HCT116 (cell line): Measurements from ENCODE around the gene WFDC6. TPM values are rescaled to one million over a fixed set of nuclear protein-coding genes. Genes with fewer than 3 reads are reported as not detected.

Experiments used
- ATAC-seq: fragments of 200-7000 bp; cut with Tn5 transposase; 2 replicates; pipeline ENCODE4 v1.9.1; 2020; ENCODE audit warnings: mild to moderate bottlenecking, moderate library complexity
- BruUV-seq: library from RNA; stranded (reverse); fragments of 400-500 nt; replicated peaks from 2 replicates; lab custom pipeline; 2021; lab: Mats Ljungman, UMichigan
- CTCF ChIA-PET: fragments of 300-600 bp; sonication (Branson Sonifier 250); formaldehyde crosslinking; loops from one replicate; lab custom pipeline; 2021; ENCODE audit warnings: antibody characterized with exemption; lab: Charles Lee
- POLR2A ChIA-PET: fragments of 300-600, 350-600 bp; sonication (Branson Sonifier 250); formaldehyde crosslinking; loops from one replicate; lab custom pipeline; 2021; ENCODE audit warnings: antibody characterized with exemption; lab: Charles Lee
- RAD21 ChIA-PET, 2 experiments: fragments of 300-600 bp; sonication (Branson Sonifier 250); formaldehyde crosslinking; loops; one replicate each; lab custom pipeline; 2023; ENCODE audit warnings: low total read pairs in 2 of 2; ENCODE audit not compliant: uncharacterized antibody in 2 of 2, unreplicated experiment in 2 of 2, low non-redundant PET in 1 of 2; lab: Charles Lee
- DNase-seq: peaks from one replicate; pipeline ENCODE4 v3.0.0-alpha.2; 2010; ENCODE audit warnings: low read depth, low spot score
- H2AFZ ChIP-seq: fragments of 200-600 bp; shearing (Covaris generic), sonication (generic); 2 replicates; pipeline ENCODE4 v1.6.1; 2017; ENCODE audit warnings: low read depth, mixed run types, mixed read lengths, antibody characterized with exemption, low read length; ENCODE audit not compliant: poor library complexity, severe bottlenecking
- H3K27ac ChIP-seq: 2 replicates; pipeline ENCODE4 v1.5.1; 2012; ENCODE audit warnings: low read depth, low read length
- H3K27me3 ChIP-seq: fragments of 200-600 bp; sonication (generic); 2 replicates; pipeline ENCODE4 v1.6.1; 2016; ENCODE audit warnings: mixed run types, low read length, mixed read lengths; ENCODE audit not compliant: insufficient read depth
- H3K36me3 ChIP-seq, 2 experiments: fragments of 200-500 bp in 1 of 2; fragments of 200-600 bp in 1 of 2; sonication (Bioruptor generic) in 1 of 2; sonication (generic) in 1 of 2; 2 replicates each; pipeline versions ENCODE4 v1.5.1 to v1.6.1; 2014 to 2016; ENCODE audit warnings: low read length in 2 of 2, inconsistent platforms in 1 of 2, mixed read lengths in 1 of 2, mixed run types in 1 of 2; ENCODE audit not compliant: insufficient read depth in 2 of 2, control insufficient read depth in 1 of 2
- H3K4me1 ChIP-seq, 2 experiments: fragments of 200-600 bp in 1 of 2; sonication (generic) in 1 of 2; 2 replicates each; pipeline versions ENCODE4 v1.5.1 to v1.6.1; 2012 to 2017; ENCODE audit warnings: low read length in 2 of 2, inconsistent platforms in 1 of 2, mild to moderate bottlenecking in 1 of 2, mixed read lengths in 1 of 2, mixed run types in 1 of 2, moderate library complexity in 1 of 2; ENCODE audit not compliant: insufficient read depth in 2 of 2, control insufficient read depth in 1 of 2
- H3K4me2 ChIP-seq: fragments of 200-600 bp; sonication (generic); 2 replicates; pipeline ENCODE4 v1.6.1; 2017; ENCODE audit warnings: mixed run types, low read length, mixed read lengths
- H3K4me3 ChIP-seq, 2 experiments: fragments of 200-600 bp in 1 of 2; sonication (generic) in 1 of 2; replicated peaks in 1 of 2; 2 replicates each; pipeline ENCODE4 v1.5.1; 2011 to 2016; ENCODE audit warnings: low read length in 2 of 2, control low read depth in 1 of 2, low read depth in 1 of 2, mild to moderate bottlenecking in 1 of 2, mixed read lengths in 1 of 2, mixed run types in 1 of 2
- H3K79me2 ChIP-seq: fragments of 200-600 bp; sonication (generic); 2 replicates; pipeline ENCODE4 v1.6.1; 2017; ENCODE audit warnings: mild to moderate bottlenecking, mixed run types, low read length, moderate library complexity, mixed read lengths; ENCODE audit not compliant: insufficient read depth
- H3K9ac ChIP-seq: fragments of 200-600 bp; sonication (generic); 2 replicates; pipeline ENCODE4 v1.6.1; 2016; ENCODE audit warnings: low read length, mixed read lengths
- H3K9me2 ChIP-seq: fragments of 200-600 bp; sonication (generic), shearing (Covaris generic); 2 replicates; pipeline ENCODE4 v1.6.1; 2017; ENCODE audit warnings: mixed run types, mild to moderate bottlenecking, moderate library complexity; ENCODE audit not compliant: insufficient read depth
- H3K9me3 ChIP-seq, 2 experiments: fragments of 200-500 bp in 1 of 2; fragments of 200-600 bp in 1 of 2; sonication (Bioruptor generic) in 1 of 2; sonication (generic) in 1 of 2; 2 replicates each; pipeline ENCODE4 v1.6.1; 2014 to 2017; ENCODE audit warnings: low read length in 2 of 2, mixed read lengths in 2 of 2, inconsistent platforms in 1 of 2, low read depth in 1 of 2, mild to moderate bottlenecking in 1 of 2, mixed run types in 1 of 2, moderate library complexity in 1 of 2; ENCODE audit not compliant: control insufficient read depth in 1 of 2, insufficient read depth in 1 of 2
- H4K20me1 ChIP-seq: fragments of 200-600 bp; sonication (generic), shearing (Covaris generic); 2 replicates; pipeline ENCODE4 v1.6.1; 2017; ENCODE audit warnings: mixed run types, mild to moderate bottlenecking, moderate library complexity; ENCODE audit not compliant: insufficient read depth
- CBX3 ChIP-seq: IDR thresholded peaks from 2 replicates; pipeline ENCODE4 v1.6.1; 2012; ENCODE audit warnings: low read depth
- CEBPB ChIP-seq: IDR thresholded peaks from 2 replicates; pipeline ENCODE4 v1.6.1; 2012; ENCODE audit warnings: low read depth
- EGR1 ChIP-seq: IDR thresholded peaks from 2 replicates; pipeline ENCODE4 v1.6.1; 2012; ENCODE audit warnings: low read depth
- ELF1 ChIP-seq: IDR thresholded peaks from 2 replicates; pipeline ENCODE4 v1.6.1; 2012; ENCODE audit warnings: low read depth, borderline replicate concordance
- EZH2phosphoT487 ChIP-seq: fragments of 200-600 bp; IDR thresholded peaks from 2 replicates; pipeline ENCODE4 v1.6.1; 2018; ENCODE audit warnings: antibody characterized with exemption, borderline replicate concordance
- POLR2A ChIP-seq: IDR thresholded peaks from 2 replicates; pipeline ENCODE4 v1.7.0; 2011; ENCODE audit warnings: borderline replicate concordance; ENCODE audit not compliant: insufficient read depth, insufficient read length; ENCODE audit errors: extremely low read depth
- POLR2AphosphoS5 ChIP-seq: IDR thresholded peaks from 2 replicates; pipeline ENCODE4 v1.6.1; 2011; ENCODE audit warnings: mild to moderate bottlenecking, low read depth, low read length, moderate library complexity
- RAD21 ChIP-seq: IDR thresholded peaks from 2 replicates; pipeline ENCODE4 v1.6.1; 2012; ENCODE audit warnings: low read depth, mild to moderate bottlenecking
- SIN3A ChIP-seq: IDR thresholded peaks from 2 replicates; pipeline ENCODE4 v1.6.1; 2012; ENCODE audit warnings: low read depth
- SP1 ChIP-seq: IDR thresholded peaks from 2 replicates; pipeline ENCODE4 v1.6.1; 2012; ENCODE audit warnings: low read depth
- SRF ChIP-seq: IDR thresholded peaks from 2 replicates; pipeline ENCODE4 v1.6.1; 2012; ENCODE audit warnings: low read depth
- TCF7L2 ChIP-seq: IDR thresholded peaks from 2 replicates; pipeline ENCODE4 v1.7.0; 2011; ENCODE audit warnings: borderline replicate concordance, inconsistent platforms; ENCODE audit not compliant: insufficient read depth, insufficient read length; ENCODE audit errors: extremely low read depth
- YY1 ChIP-seq: IDR thresholded peaks from 2 replicates; pipeline ENCODE4 v1.6.1; 2011; ENCODE audit warnings: low read length, low read depth, moderate library complexity, mild to moderate bottlenecking; ENCODE audit not compliant: insufficient replicate concordance; ENCODE audit errors: extremely low read depth
- ZNF274 ChIP-seq: fragments of 200-500 bp; sonication (Bioruptor generic); IDR thresholded peaks from 2 replicates; pipeline ENCODE4 v1.6.1; 2014; ENCODE audit warnings: mild to moderate bottlenecking, low read depth, low read length, inconsistent platforms
- intact Hi-C: fragments of 100-400 bp; cut with micrococcal nuclease; formaldehyde crosslinking; loops from 2 replicates; pipeline ENCODE4 v1.10.0; 2022
- total RNA-seq: library from RNA; stranded (reverse); gene quantifications from one replicate; pipeline ENCODE4 v1.2.1, GENCODE V29; 2021; ENCODE audit not compliant: unreplicated experiment
- TF ChIP-seq, protein P1 (sequence below): IDR thresholded peaks from 2 replicates; pipeline ENCODE4 v1.6.1; 2012
- TF ChIP-seq, protein P2 (sequence below): IDR thresholded peaks from 2 replicates; pipeline ENCODE4 v1.6.1; 2011; ENCODE audit warnings: mild to moderate bottlenecking, low read length, moderate library complexity; ENCODE audit not compliant: insufficient replicate concordance; ENCODE audit errors: extremely low read depth
- TF ChIP-seq, protein P3 (sequence below): IDR thresholded peaks from 2 replicates; pipeline ENCODE4 v1.6.1; 2012

The WFDC6 gene
- total RNA-seq, 1 experiment from 2014 or later = not detected

DNA sequence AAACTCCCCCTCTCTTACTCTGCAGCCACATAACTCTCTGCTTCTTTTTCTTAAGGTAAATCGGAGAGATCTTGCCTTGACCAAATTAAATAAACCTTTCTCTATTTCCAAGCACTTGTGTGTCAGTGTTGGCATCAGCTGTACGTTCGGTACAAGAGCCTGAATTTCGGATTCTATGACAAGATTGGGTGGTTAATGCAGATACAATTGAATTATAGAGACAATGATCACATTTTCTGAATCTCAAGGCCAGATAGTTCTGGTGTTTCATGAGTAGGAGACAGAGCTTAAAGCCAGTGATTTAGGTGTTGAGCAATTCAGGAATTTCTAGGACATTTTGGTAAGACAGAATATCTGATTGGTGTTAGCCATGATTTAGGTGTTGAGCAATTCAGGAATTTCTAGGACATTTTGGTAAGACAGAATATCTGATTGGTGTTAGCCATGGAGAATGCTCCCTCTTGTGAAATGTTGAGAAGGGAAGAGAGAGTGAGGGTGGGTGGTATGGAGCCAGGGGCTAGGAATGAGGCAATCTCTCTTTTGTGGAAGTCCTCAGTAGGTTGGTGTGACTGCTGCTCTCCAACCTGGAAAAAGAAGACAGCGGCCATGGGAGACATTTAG lies 28.9 kb downstream of the WFDC6 start:
- no peak overlapping the region for H2AFZ ChIP-seq
- H3K4me1 ChIP-seq = peaks cover 0 to 19% of the 10 kb centered on the region in 2 experiments; a peak in 2 of 4 replicates
- intact Hi-C loops = no loop called here
- no peaks in the 10 kb centered on the region for H3K36me3 ChIP-seq
- no peak overlapping the region for H3K4me2 ChIP-seq
- no peak overlapping the region for H3K27ac ChIP-seq
- H3K9me2 ChIP-seq = no peaks in the 10 kb centered on the region
- POLR2A ChIA-PET = no interaction called here
- no peak overlapping the region for H3K9ac ChIP-seq
- H3K4me3 ChIP-seq = no peak overlapping the region
- BruUV-seq = no TSS peak
- RAD21 ChIA-PET = no interaction called here
- H3K9me3 ChIP-seq = no peaks in the 10 kb centered on the region
- ATAC-seq = no peak
- CTCF ChIA-PET = no interaction called here
- H4K20me1 ChIP-seq = no peaks in the 10 kb centered on the region
- H3K79me2 ChIP-seq = no peaks in the 10 kb centered on the region
- peaks cover 19% of the 10 kb centered on the region; the same call in 1 of the 2 replicates for H3K27me3 ChIP-seq
- DNase-seq = no peak
- no peak for TF ChIP-seq SP1
- TF ChIP-seq ELF1 = no peak
- TF ChIP-seq, protein P1, sequence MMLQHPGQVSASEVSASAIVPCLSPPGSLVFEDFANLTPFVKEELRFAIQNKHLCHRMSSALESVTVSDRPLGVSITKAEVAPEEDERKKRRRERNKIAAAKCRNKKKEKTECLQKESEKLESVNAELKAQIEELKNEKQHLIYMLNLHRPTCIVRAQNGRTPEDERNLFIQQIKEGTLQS = no peak
- TF ChIP-seq YY1 = no peak
- TF ChIP-seq ZNF274 = no peak
- no peak for TF ChIP-seq POLR2A
- no peak for TF ChIP-seq TCF7L2

DNA sequence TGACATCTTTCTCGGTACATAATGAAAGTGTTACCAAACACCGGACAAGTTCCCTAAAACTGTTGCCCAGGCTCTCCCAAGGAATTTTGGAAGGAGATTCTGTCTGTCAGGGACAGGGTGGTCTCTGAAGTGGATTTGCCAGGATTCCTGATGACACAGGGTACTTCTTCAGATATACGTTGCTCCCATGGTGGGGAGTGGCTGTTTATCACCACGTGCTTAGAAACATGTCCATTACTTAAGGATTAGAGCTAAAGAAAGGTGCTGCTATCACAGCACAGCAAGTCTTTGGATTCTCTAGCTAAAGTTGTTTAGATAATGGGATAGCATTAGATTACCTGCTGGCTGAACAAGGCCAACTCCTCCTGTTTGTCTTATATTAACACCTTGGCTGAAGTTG lies 30.2 kb downstream of the WFDC6 start:
- no peak overlapping the region for H3K4me2 ChIP-seq
- POLR2A ChIA-PET = no interaction called here
- TF ChIP-seq EZH2phosphoT487 (no peak), TCF7L2 (no peak), SP1 (no peak), YY1 (no peak), EGR1 (no peak), CBX3 (no peak), SRF (no peak), POLR2AphosphoS5 (no peak), RAD21 (no peak), SIN3A (no peak), CEBPB (no peak)
- TF ChIP-seq, protein P1 = no peak
- TF ChIP-seq, protein P2, sequence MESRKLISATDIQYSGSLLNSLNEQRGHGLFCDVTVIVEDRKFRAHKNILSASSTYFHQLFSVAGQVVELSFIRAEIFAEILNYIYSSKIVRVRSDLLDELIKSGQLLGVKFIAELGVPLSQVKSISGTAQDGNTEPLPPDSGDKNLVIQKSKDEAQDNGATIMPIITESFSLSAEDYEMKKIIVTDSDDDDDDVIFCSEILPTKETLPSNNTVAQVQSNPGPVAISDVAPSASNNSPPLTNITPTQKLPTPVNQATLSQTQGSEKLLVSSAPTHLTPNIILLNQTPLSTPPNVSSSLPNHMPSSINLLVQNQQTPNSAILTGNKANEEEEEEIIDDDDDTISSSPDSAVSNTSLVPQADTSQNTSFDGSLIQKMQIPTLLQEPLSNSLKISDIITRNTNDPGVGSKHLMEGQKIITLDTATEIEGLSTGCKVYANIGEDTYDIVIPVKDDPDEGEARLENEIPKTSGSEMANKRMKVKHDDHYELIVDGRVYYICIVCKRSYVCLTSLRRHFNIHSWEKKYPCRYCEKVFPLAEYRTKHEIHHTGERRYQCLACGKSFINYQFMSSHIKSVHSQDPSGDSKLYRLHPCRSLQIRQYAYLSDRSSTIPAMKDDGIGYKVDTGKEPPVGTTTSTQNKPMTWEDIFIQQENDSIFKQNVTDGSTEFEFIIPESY = no peak
- TF ChIP-seq, protein P3, sequence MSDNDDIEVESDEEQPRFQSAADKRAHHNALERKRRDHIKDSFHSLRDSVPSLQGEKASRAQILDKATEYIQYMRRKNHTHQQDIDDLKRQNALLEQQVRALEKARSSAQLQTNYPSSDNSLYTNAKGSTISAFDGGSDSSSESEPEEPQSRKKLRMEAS = no peak

More for the DNA sequence above, 30.2 kb downstream of the WFDC6 start:
- DNase-seq = no peak
- Histone ChIP-seq H3K9me2 (no peaks in the 10 kb centered on the region), H3K27me3 (peaks cover 9% of the 10 kb centered on the region; the same call in 1 of the 2 replicates), H3K36me3 (no peaks in the 10 kb centered on the region), H3K27ac (no peak overlapping the region), H4K20me1 (no peaks in the 10 kb centered on the region), H3K9me3 (no peaks in the 10 kb centered on the region), H3K4me1 (peaks cover 0 to 19% of the 10 kb centered on the region in 2 experiments; a peak in 2 of 4 replicates), H3K9ac (no peak overlapping the region), H3K4me3 (no peak overlapping the region), H3K79me2 (no peaks in the 10 kb centered on the region), H2AFZ (no peak overlapping the region)
- intact Hi-C loops = no loop called here
- RAD21 ChIA-PET = no interaction called here
- CTCF ChIA-PET = no interaction called here
- no peak for ATAC-seq
- BruUV-seq = no TSS peak
